Spleen (tissue), 7 donors: ENCODE data around the gene CFL1.

Experiments
- POLR2A ChIP-seq, 3 donors: fragments of 450-650 bp; IDR thresholded peaks; one replicate each; pipeline ENCODE4 v1.5.1; 2017; ENCODE audit warnings: antibody characterized with exemption in 3 of 3, mild to moderate bottlenecking in 1 of 3
- TF ChIP-seq, protein P1 (sequence below), 11 experiments: fragments of 200-600 bp in 7 of 11; fragments of 450-650 bp in 4 of 11; sonication (generic) in 4 of 11; IDR thresholded peaks in 8 of 11; conservative IDR thresholded peaks in 3 of 11; 1 replicate in 7 of 11; 2 replicates in 4 of 11; pipeline versions ENCODE4 v1.4.0 to v1.8.0; 2016 to 2021; ENCODE audit warnings: antibody characterized with exemption in 11 of 11, inconsistent platforms in 4 of 11, mild to moderate bottlenecking in 1 of 11
- donor health status: DM: no; HTN: no; CAD: no; lungs with moderate emphysema.
- donor health status: DM: no; HTN: no; CAD: no.
- donor health status: DM: no; HTN: no; CAD: no.

DNA sequence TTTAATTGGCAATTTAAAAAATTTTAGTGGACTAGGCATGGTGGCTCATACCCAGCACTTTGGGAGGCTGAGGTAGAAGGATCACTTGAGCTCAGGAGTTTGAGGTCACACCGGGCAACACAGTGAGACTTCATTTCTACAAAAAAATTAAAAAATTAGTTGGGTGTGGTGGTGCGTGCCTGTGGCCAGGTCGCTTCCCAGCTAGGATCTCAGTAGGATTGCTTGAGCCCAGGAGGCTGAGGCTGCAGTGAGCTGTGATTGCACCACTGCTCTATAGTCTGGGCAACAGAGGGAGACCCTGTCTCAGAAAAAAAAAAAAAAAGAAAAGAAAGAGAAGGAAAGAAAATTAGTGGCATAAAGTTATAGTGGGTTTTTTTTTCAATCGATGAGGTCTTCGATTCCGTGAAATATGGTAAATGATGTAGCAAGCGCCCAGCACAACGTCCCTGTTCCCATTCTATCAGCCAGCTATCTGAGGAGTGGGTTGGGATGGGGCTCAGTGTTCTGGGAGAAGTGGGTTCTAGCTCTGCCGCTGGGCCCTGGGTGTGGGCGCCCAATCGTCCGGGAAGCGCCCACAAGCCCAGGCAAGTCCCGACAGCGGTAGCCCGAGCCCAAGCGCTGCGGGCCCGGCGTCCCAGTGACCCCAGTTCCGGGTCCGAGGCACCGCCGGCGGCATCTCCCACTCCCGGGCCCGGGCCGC lies 40.8 kb upstream of the CFL1 start:
- TF ChIP-seq POLR2A (IDR thresholded peaks at IDR 0.05), result no peak
- TF ChIP-seq, protein P1, sequence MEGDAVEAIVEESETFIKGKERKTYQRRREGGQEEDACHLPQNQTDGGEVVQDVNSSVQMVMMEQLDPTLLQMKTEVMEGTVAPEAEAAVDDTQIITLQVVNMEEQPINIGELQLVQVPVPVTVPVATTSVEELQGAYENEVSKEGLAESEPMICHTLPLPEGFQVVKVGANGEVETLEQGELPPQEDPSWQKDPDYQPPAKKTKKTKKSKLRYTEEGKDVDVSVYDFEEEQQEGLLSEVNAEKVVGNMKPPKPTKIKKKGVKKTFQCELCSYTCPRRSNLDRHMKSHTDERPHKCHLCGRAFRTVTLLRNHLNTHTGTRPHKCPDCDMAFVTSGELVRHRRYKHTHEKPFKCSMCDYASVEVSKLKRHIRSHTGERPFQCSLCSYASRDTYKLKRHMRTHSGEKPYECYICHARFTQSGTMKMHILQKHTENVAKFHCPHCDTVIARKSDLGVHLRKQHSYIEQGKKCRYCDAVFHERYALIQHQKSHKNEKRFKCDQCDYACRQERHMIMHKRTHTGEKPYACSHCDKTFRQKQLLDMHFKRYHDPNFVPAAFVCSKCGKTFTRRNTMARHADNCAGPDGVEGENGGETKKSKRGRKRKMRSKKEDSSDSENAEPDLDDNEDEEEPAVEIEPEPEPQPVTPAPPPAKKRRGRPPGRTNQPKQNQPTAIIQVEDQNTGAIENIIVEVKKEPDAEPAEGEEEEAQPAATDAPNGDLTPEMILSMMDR (IDR thresholded peaks at IDR 0.05 in 8 of 11, conservative IDR thresholded peaks at IDR 0.05 in 3 of 11), result no peak
